Heart left ventricle (tissue), 13 donors: ENCODE data around the gene SLC24A4.

Experiments
- POLR2A ChIP-seq, 2 donors: fragments of 450-650 bp; IDR thresholded peaks; one replicate each; pipeline ENCODE4 v1.6.1; 2017; ENCODE audit warnings: antibody characterized with exemption in 2 of 2, mild to moderate bottlenecking in 2 of 2, moderate library complexity in 2 of 2
- TF ChIP-seq, protein P1 (sequence below), 12 donors: fragments of 200-600 bp; sonication (generic) in 4 of 12; IDR thresholded peaks; one replicate each; pipeline versions ENCODE4 v1.5.0 to v1.8.0; 2018 to 2022; ENCODE audit warnings: antibody characterized with exemption in 12 of 12, mild to moderate bottlenecking in 5 of 12
- donor health status: ischemic (EF 13 %, LVEDD 7.1; RV severe dilation, severe dysfunction).
- donor health status: DM: no; HTN: yes; CAD: no.
- donor health status: DM: no; HTN: no; CAD: no.
- donor health status: ischemic (EF 25% LVEDD 6.9; RV normal size, moderate dysfunction).
- donor health status: ischemic (EF 25% LVEDD 5.7; RV mildly dilated, moderate dysfunction).
- donor health status: ischemic (EF 35%, LVEDD 5.7; RV mildly dilated, moderate dysfunction).
- donor health status: nonischemic (EF 11% LVEDD 7.7; RV severe dilation, severe dysfunction).
- donor health status: DM: yes; HTN: yes; CAD: no.
- donor health status: PGD.
- donor health status: ischemic (EF 29% LVEDD 5.4; RV normal size, mild dysfunction).
- donor health status: nonischemic (EF 23%, LVEDD 6.1; RV moderate dilation, normal function).

GRCh38 chr14:92280554-92281262 lies 42.3 kb upstream of the SLC24A4 start:
- TF ChIP-seq, protein P1, sequence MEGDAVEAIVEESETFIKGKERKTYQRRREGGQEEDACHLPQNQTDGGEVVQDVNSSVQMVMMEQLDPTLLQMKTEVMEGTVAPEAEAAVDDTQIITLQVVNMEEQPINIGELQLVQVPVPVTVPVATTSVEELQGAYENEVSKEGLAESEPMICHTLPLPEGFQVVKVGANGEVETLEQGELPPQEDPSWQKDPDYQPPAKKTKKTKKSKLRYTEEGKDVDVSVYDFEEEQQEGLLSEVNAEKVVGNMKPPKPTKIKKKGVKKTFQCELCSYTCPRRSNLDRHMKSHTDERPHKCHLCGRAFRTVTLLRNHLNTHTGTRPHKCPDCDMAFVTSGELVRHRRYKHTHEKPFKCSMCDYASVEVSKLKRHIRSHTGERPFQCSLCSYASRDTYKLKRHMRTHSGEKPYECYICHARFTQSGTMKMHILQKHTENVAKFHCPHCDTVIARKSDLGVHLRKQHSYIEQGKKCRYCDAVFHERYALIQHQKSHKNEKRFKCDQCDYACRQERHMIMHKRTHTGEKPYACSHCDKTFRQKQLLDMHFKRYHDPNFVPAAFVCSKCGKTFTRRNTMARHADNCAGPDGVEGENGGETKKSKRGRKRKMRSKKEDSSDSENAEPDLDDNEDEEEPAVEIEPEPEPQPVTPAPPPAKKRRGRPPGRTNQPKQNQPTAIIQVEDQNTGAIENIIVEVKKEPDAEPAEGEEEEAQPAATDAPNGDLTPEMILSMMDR (IDR thresholded peaks at IDR 0.05), result no peak
- TF ChIP-seq POLR2A (IDR thresholded peaks at IDR 0.05), result no peak
